GM12865 (cell line): ENCODE data around the gene MZB1.
A peak's percentile ranks its signal among the peaks of the same experiment; 100 is the strongest.

Experiments used
- DNase-seq: peaks from one replicate; pipeline ENCODE4 v3.0.0; 2010; ENCODE audit warnings: low read depth
- H3K4me3 ChIP-seq: 2 replicates; pipeline ENCODE4 v1.5.1; 2011; ENCODE audit warnings: mild to moderate bottlenecking, low read depth, low read length, control low read depth
- CTCF ChIP-seq: IDR thresholded peaks from 2 replicates; pipeline ENCODE4 v1.5.1; 2011; ENCODE audit warnings: low read length, control low read depth, low read depth, inconsistent platforms; ENCODE audit not compliant: insufficient read depth; ENCODE audit errors: missing control alignments

Gene MZB1

GRCh38 chr5:139395844-139396640 lies 6.3 kb upstream of the MZB1 start:
- no peak for TF ChIP-seq CTCF
- DNase-seq = peak; percentile 76
- H3K4me3 ChIP-seq = no peak overlapping the region; the same call in 1 of the 2 replicates

GRCh38 chr5:139394654-139395566 lies 5.2 kb upstream of the MZB1 start, which contains the start of gene PROB1:
Gene PROB1, minus strand, starts transcription at chr5:139395104. Its CDS starts 23 bp downstream, at chr5:139395081.
- no peak for TF ChIP-seq CTCF
- no peak for DNase-seq
- H3K4me3 ChIP-seq = peak within 1 kb of the TSS; percentile 88

DNA sequence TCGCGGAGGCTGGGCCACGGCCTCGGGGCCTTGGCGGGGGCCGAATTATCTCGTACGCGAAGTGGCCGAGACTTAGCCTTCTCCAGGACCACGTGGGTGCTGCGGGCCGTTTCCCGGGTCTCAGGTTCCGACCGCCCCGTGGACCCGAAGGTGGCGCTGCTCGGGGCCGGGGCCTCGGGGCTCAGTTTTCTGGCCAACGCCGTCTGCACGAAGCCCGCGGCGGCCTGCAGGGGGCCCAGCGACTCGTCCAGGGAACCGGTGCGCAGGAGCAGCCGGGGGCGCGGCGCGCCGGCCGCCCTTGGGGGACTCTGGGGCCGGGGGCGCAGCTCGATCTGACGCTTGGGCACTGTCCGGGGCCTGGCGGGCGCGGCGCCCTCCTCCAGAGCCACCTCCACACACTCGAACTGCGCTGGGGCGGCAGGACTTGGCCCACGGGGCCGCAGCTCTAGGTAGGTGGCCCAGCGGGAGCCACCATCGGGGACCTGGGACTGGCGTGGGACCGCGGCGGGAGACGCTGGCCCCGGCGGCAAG lies 4.5 kb upstream of the MZB1 start:
- TF ChIP-seq CTCF = peak; percentile 75
- H3K4me3 ChIP-seq = peak overlapping the region; percentile 88
- DNase-seq = peak; percentile 88

DNA sequence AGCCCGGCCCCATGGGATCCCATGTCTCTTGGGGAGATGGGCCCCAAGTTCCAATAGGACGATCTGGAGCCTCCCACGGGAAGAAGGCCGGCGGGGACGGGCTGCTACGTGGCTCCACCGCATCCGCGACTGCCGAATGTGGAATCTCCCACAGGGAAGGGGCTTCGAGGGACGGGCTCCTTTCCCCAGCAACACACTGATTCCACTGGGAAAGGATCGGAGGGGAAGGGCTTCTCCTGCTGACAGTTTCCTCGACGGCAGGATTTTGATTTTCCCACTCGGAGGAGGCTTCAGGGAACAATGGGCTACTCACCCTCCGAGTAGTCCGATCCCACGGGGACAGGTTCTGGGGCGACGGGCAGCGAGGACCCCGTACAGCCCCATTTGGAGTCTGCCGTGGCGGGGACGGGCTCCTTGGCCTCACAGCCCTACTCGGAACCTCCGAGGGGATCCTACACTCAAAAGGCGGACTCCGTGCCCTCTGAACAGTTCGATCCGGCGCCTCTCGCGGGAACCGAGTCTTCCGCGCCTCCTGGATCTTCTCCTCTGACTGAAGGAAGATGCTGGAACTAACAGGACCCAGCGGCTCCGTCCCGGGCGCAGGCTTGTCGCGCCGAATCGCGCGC lies 3.9 kb upstream of the MZB1 start:
- peak overlapping the region; percentile 88 for H3K4me3 ChIP-seq
- DNase-seq = no peak
- TF ChIP-seq CTCF = no peak

GRCh38 chr5:139392678-139393496 lies 3.2 kb upstream of the MZB1 start:
- DNase-seq = peak; percentile 95
- TF ChIP-seq CTCF = peak; percentile 98
- peak overlapping the region; percentile 88 for H3K4me3 ChIP-seq

- no peak for TF ChIP-seq CTCF
- DNase-seq = no peak
- H3K4me3 ChIP-seq = peak overlapping the region; percentile 88
Observed at GRCh38 chr5:139392324-139392677, 2.6 kb upstream of the MZB1 start.
